Measurements from ENCODE around the gene SMG6. TPM values are rescaled to one million over a fixed set of nuclear protein-coding genes. Genes with fewer than 3 reads are reported as not detected.

Gene SMG6
- total RNA-seq, 1 donor from 2014 or later: 36.7 TPM

DNA sequence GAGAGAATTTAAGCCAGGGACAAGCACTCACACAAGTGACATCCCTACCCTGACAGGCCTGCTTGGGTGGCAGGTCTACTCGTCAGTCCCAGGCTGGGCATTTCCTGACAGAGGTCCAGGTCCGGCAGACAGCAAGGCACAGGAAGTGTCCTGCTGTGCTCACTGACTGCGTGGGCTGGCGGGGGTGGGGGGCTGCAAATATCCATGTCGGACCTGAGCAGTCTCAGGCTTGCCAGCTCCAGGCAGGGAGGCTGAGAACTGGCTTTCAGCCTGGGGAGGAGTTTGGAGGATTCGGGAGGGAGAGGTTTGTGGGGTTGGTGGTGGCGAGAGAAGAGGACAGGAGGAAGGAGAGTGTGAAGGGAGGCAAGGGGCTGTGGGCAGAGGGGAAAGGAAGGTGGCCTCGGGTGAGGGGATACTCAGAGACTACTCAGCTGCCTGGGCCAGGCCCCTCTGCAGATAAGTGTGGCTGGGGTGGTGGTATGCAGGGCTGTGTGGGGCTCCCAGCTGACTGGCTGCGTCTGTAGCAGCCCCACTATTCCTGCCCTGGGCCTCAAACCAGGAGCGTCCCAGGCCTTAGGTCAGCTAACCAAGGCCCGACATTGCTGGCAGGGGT lies 240.9 kb downstream of the SMG6 start:
- DNase-seq (ENCODE audit: extremely low spot score, unreplicated experiment): no peak
- H3K27ac Mint-ChIP-seq (ENCODE audit: unreplicated experiment): peak overlapping the region; percentile 75

DNA sequence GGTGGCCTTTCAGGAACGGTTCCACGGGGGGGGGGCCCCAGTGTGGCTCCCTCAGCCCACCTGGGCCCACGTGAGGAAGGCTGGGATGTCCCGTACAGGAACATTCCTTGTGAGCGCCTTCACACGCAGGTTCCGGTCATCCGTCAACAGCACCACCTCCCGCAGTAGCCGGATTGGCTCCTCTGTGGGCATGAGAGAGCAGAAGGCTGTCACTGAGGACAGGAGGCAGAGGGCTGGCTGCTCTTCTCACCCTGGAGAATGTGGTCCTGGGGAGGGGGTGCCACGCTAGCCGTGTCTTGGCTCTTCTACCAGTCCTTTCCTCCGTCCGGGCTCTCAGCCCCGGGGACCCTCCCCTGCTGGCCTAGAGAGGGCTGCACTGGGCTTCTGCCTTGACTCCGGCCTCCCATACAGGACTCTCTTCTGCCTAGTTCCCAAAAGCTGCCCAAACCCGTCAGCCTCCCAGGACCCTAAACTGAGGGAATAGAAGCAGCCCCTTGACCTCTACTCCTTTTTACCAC lies 242.1 kb downstream of the SMG6 start:
- H3K27ac Mint-ChIP-seq (ENCODE audit: unreplicated experiment): peak overlapping the region; percentile 75
- H3K36me3 Mint-ChIP-seq (ENCODE audit: unreplicated experiment): peaks cover 30% of the 10 kb centered on the region
- H3K4me3 Mint-ChIP-seq (ENCODE audit: unreplicated experiment): no peak overlapping the region
- TF ChIP-seq, protein P1, sequence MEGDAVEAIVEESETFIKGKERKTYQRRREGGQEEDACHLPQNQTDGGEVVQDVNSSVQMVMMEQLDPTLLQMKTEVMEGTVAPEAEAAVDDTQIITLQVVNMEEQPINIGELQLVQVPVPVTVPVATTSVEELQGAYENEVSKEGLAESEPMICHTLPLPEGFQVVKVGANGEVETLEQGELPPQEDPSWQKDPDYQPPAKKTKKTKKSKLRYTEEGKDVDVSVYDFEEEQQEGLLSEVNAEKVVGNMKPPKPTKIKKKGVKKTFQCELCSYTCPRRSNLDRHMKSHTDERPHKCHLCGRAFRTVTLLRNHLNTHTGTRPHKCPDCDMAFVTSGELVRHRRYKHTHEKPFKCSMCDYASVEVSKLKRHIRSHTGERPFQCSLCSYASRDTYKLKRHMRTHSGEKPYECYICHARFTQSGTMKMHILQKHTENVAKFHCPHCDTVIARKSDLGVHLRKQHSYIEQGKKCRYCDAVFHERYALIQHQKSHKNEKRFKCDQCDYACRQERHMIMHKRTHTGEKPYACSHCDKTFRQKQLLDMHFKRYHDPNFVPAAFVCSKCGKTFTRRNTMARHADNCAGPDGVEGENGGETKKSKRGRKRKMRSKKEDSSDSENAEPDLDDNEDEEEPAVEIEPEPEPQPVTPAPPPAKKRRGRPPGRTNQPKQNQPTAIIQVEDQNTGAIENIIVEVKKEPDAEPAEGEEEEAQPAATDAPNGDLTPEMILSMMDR (IDR thresholded peaks at IDR 0.05): no peak
- H3K9me3 Mint-ChIP-seq (ENCODE audit: unreplicated experiment): no peaks in the 10 kb centered on the region
- H3K4me1 Mint-ChIP-seq (ENCODE audit: unreplicated experiment): peaks cover 47% of the 10 kb centered on the region
- DNase-seq (ENCODE audit: extremely low spot score, unreplicated experiment): no peak
- no peaks in the 10 kb centered on the region for H3K27me3 Mint-ChIP-seq (ENCODE audit: unreplicated experiment)

More for the DNA sequence above, 240.9 kb downstream of the SMG6 start:
- TF ChIP-seq, protein P1 (IDR thresholded peaks at IDR 0.05): no peak
- no peak overlapping the region for H3K4me3 Mint-ChIP-seq (ENCODE audit: unreplicated experiment)
- H3K4me1 Mint-ChIP-seq (ENCODE audit: unreplicated experiment): peaks cover 59% of the 10 kb centered on the region
- no peaks in the 10 kb centered on the region for H3K9me3 Mint-ChIP-seq (ENCODE audit: unreplicated experiment)
- H3K27me3 Mint-ChIP-seq (ENCODE audit: unreplicated experiment): no peaks in the 10 kb centered on the region
- peaks cover 30% of the 10 kb centered on the region for H3K36me3 Mint-ChIP-seq (ENCODE audit: unreplicated experiment)

DNA sequence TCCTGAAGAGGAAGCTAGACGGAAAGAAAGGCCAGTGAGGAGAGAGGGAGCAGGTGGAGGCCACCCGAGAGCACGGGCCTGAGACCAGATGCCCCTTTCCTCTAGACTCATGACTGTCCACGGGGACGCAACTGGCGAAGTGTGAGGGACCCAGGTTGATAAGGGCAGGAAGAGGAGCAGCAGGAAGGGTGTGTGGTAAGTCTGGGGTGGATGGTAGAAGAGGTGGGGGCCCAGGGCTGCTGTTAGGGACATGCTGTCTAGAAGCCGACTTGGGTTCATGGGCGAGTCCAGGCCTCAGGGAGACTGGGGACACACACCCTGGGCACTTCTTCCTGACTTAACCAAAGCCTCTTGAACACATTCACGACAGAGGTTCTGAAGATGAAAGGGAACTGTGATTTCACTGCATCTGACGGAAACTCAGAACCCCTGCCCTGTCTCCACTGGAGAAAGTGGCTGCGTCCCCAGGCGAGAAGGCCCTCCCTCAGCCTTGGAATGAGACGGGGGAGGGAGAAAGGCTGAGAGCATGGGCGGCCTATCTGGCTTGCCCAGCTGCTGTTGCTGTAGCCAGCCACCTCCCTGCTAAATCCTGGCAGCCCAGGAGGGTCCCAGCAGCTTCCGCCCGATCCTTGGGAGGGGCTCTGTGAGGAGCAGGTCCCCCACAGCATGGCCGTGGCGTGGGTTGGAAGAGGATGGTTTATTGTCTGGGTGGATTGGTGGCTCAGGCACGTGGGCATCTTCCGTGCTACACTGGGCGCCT lies 242.7 kb downstream of the SMG6 start:
- Mint-ChIP-seq H3K27me3 (ENCODE audit: unreplicated experiment) (no peaks in the 10 kb centered on the region), H3K4me1 (ENCODE audit: unreplicated experiment) (peaks cover 41% of the 10 kb centered on the region), H3K27ac (ENCODE audit: unreplicated experiment) (no peak overlapping the region), H3K9me3 (ENCODE audit: unreplicated experiment) (no peaks in the 10 kb centered on the region), H3K36me3 (ENCODE audit: unreplicated experiment) (peaks cover 30% of the 10 kb centered on the region), H3K4me3 (ENCODE audit: unreplicated experiment) (no peak overlapping the region)
- TF ChIP-seq, protein P1 (IDR thresholded peaks at IDR 0.05): no peak
- no peak for DNase-seq (ENCODE audit: extremely low spot score, unreplicated experiment)

DNA sequence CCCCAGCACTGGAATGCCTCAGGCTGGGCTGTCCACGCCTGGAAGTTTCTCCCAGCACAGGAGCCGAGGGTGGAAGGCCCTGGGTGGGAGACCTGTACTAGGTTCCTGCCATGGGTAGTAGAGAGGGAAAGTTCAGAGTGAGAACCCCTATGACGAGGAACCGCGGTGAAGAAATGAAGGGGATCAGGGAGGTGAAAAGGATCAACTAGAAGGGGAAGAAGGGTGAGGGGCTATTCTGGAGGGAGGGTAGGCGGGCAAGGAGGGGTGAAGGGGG lies 243.3 kb downstream of the SMG6 start:
- Mint-ChIP-seq H3K27ac (ENCODE audit: unreplicated experiment) (peak overlapping the region; percentile 44), H3K4me1 (ENCODE audit: unreplicated experiment) (peaks cover 37% of the 10 kb centered on the region), H3K36me3 (ENCODE audit: unreplicated experiment) (peaks cover 28% of the 10 kb centered on the region), H3K9me3 (ENCODE audit: unreplicated experiment) (no peaks in the 10 kb centered on the region), H3K27me3 (ENCODE audit: unreplicated experiment) (no peaks in the 10 kb centered on the region), H3K4me3 (ENCODE audit: unreplicated experiment) (no peak overlapping the region)
- no peak for DNase-seq (ENCODE audit: extremely low spot score, unreplicated experiment)
- TF ChIP-seq, protein P1 (IDR thresholded peaks at IDR 0.05): no peak
